HepG2 (cell line): ENCODE data around the gene CD4. TPM values are rescaled to one million over a fixed set of nuclear protein-coding genes. Genes with fewer than 3 reads are reported as not detected.
A peak's percentile ranks its signal among the peaks of the same experiment; 100 is the strongest.

Experiments used
- ATF7-NPFF ChIP-seq: sonication (generic); formaldehyde crosslinking; IDR thresholded peaks from 2 replicates; pipeline ENCODE4 v1.8.1; 2023; ENCODE audit warnings: mild to moderate bottlenecking, low read depth, missing genetic modification reagents, moderate library complexity
- GMEB1 ChIP-seq: sonication (generic); formaldehyde crosslinking; IDR thresholded peaks from 2 replicates; pipeline ENCODE4 v1.5.1; 2020; ENCODE audit warnings: missing genetic modification reagents, mild to moderate bottlenecking, borderline replicate concordance
- IKZF1 ChIP-seq: fragments of 450-650 bp; IDR thresholded peaks from 2 replicates; pipeline ENCODE4 v1.7.1; 2016
- KIAA2018 ChIP-seq: sonication (generic); formaldehyde crosslinking; IDR thresholded peaks from 2 replicates; pipeline ENCODE4 v1.5.0; 2020; ENCODE audit warnings: mild to moderate bottlenecking, missing genetic modification reagents, borderline replicate concordance
- MLLT10 ChIP-seq: sonication (generic); formaldehyde crosslinking; IDR thresholded peaks from 2 replicates; pipeline ENCODE4 v1.4.0; 2020; ENCODE audit warnings: missing genetic modification reagents
- NKX3-1 ChIP-seq: sonication (generic); formaldehyde crosslinking; IDR thresholded peaks from 2 replicates; pipeline ENCODE4 v1.5.0; 2020; ENCODE audit warnings: missing genetic modification reagents
- NONO ChIP-seq, 2 experiments: fragments of 450-650 bp in 1 of 2; sonication (generic) in 1 of 2; formaldehyde crosslinking in 1 of 2; IDR thresholded peaks in 1 of 2; conservative IDR thresholded peaks in 1 of 2; 2 replicates each; pipeline versions ENCODE4 v1.6.1 to v1.8.0; 2017 to 2022; ENCODE audit warnings: mild to moderate bottlenecking in 1 of 2, missing genetic modification reagents in 1 of 2, moderate library complexity in 1 of 2
- PBX3 ChIP-seq: sonication (generic); formaldehyde crosslinking; IDR thresholded peaks from 2 replicates; pipeline ENCODE4 v1.8.1; 2023; ENCODE audit warnings: missing genetic modification reagents, inconsistent platforms, borderline replicate concordance
- TEAD2 ChIP-seq: sonication (generic); formaldehyde crosslinking; IDR thresholded peaks from 2 replicates; pipeline ENCODE4 v1.9.0; 2021; ENCODE audit warnings: missing genetic modification reagents
- ZGPAT ChIP-seq: IDR thresholded peaks from 2 replicates; pipeline ENCODE4 v1.6.1; 2016; ENCODE audit warnings: mild to moderate bottlenecking
- ZNF235 ChIP-seq: sonication (generic); formaldehyde crosslinking; IDR thresholded peaks from 2 replicates; pipeline ENCODE4 v1.8.1; 2023; ENCODE audit warnings: mild to moderate bottlenecking, missing genetic modification reagents, borderline replicate concordance
- ZNF34 ChIP-seq: sonication (generic); formaldehyde crosslinking; IDR thresholded peaks from 2 replicates; pipeline ENCODE4 v1.4.0; 2020; ENCODE audit warnings: mild to moderate bottlenecking, missing genetic modification reagents, borderline replicate concordance
- ZNF501 ChIP-seq: sonication (generic); formaldehyde crosslinking; IDR thresholded peaks from 2 replicates; pipeline ENCODE4 v1.5.1; 2020; ENCODE audit warnings: mild to moderate bottlenecking, moderate library complexity, missing genetic modification reagents
- ZNF556 ChIP-seq: sonication (generic); formaldehyde crosslinking; IDR thresholded peaks from 2 replicates; pipeline ENCODE4 v1.4.0; 2020; ENCODE audit warnings: mild to moderate bottlenecking, missing genetic modification reagents, borderline replicate concordance
- ZNF746 ChIP-seq: sonication (generic); formaldehyde crosslinking; IDR thresholded peaks from 2 replicates; pipeline ENCODE4 v1.8.0; 2022; ENCODE audit warnings: mild to moderate bottlenecking, missing genetic modification reagents
- polyA plus RNA-seq, 8 experiments: library from polyadenylated mRNA; depleted of rRNA in 3 of 8; stranded (reverse) in 7 of 8; unstranded in 1 of 8; fragments of >200 nt; fragmentation: Illumina TruSeq in 4 of 8; extraction: Trizol in 4 of 8; gene quantifications; 2 replicates each; pipeline versions ENCODE4 v1.2.1 to v1.2.3, GENCODE V29; 2011 to 2016; ENCODE audit warnings: low read depth in 4 of 8, missing spikeins in 1 of 8, mixed read lengths in 1 of 8; ENCODE audit not compliant: insufficient read depth in 1 of 8
- total RNA-seq, 5 experiments: library from RNA; depleted of rRNA; stranded (reverse); fragments of >200 nt; fragmentation: Illumina TruSeq; extraction: Trizol; gene quantifications; 2 replicates each; pipeline ENCODE4 v1.2.3, GENCODE V29; 2016; ENCODE audit warnings: low read depth in 1 of 5

Gene CD4
- total and polyA plus RNA-seq, 2 of the 13 experiments (the other 11 are each of a cell fraction or from before 2014, with no cell fraction given): 0.07 to 0.95 TPM

- TF ChIP-seq KIAA2018 (CRISPR knock-in tag) (no peak), PBX3 (CRISPR knock-in tag) (no peak), ZNF746 (CRISPR knock-in tag) (no peak; the same call in 1 of the 2 replicates), IKZF1 (no peak), NKX3-1 (CRISPR knock-in tag) (no peak), GMEB1 (CRISPR knock-in tag) (peak; percentile 54; the same call in 1 of the 2 replicates), ZNF556 (no peak; the same call in 1 of the 2 replicates), NONO (IDR thresholded peaks at IDR 0.05) (no peak), NONO (CRISPR knock-in tag; conservative IDR thresholded peaks at IDR 0.05) (peak; percentile 89), ZNF501 (CRISPR knock-in tag) (peak; percentile 96), TEAD2 (CRISPR knock-in tag) (no peak), ZGPAT (CRISPR knock-in tag) (peak; percentile 73), MLLT10 (no peak), ZNF34 (CRISPR knock-in tag) (no peak), ATF7-NPFF (CRISPR knock-in tag) (0 out of 2 replicates have a peak, but pooled peaks have one; percentile 23), ZNF235 (CRISPR knock-in tag) (no peak)
Observed at GRCh38 chr12:6778574-6779550, 10.5 kb upstream of the CD4 start (continued).
